ENCODE results near the gene NSD2. TPM values are rescaled to one million over a fixed set of nuclear protein-coding genes. Genes with fewer than 3 reads are reported as not detected.
A peak's percentile ranks its signal among the peaks of the same experiment; 100 is the strongest.

Gene NSD2
- total RNA-seq, 2 donors from 2014 or later: 232 to 268 TPM

DNA sequence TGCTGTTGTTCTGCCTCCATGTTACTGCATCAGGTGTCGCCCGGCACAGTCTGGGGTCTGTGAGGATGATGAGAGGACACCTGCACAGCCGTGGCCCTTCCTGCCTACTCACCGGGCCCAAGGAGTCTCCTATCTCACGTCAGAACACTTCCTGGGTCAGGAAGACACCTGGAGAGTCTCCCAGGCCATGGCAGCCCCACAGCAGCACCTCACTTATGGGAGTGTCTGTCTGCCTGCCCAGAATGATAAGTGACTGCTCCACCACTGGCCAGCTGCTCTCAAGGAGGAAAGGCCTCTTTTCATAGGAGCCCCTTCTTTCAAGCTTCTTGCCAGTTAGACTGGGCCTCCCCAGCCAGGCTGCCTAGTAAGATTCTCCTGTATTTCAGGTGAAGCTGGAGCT, 81.5 kb downstream of the NSD2 start:
- Mint-ChIP-seq H3K27ac (no peak overlapping the region), H3K9me3 (no peaks in the 10 kb centered on the region), H3K27me3 (ENCODE audit: low read depth) (no peaks in the 10 kb centered on the region), H3K36me3 (ENCODE audit: insufficient read depth in 2 of 2) (peaks cover 5 to 40% of the 10 kb centered on the region in 2 donors), H3K4me1 (ENCODE audit: low read depth) (no peaks in the 10 kb centered on the region), H3K4me3 (no peak overlapping the region)
- peak in 1 of 2 donors; percentile 16 for ATAC-seq (replicated peaks in 1 of 2)
- no peak for DNase-seq

DNA sequence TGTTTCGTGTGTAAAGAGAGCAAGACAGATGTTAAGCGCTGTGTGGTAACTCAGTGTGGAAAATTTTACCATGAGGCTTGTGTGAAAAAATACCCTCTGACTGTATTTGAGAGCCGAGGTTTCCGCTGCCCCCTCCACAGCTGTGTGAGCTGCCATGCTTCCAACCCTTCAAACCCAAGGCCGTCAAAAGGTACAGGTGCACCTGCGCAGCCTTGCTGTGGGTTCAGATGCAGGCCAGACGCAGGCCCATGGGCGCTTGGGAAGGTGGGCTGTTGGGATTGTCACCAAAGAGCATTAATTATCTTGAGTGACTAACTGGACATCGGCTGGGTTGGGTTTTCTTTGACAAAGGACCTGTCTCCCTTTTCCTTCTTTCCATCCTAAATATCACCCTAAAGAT, 82.1 kb downstream of the NSD2 start:
- Mint-ChIP-seq H3K27me3 (ENCODE audit: low read depth) (no peaks in the 10 kb centered on the region), H3K4me1 (ENCODE audit: low read depth) (no peaks in the 10 kb centered on the region), H3K4me3 (no peak overlapping the region), H3K9me3 (no peaks in the 10 kb centered on the region), H3K27ac (no peak overlapping the region), H3K36me3 (ENCODE audit: insufficient read depth in 2 of 2) (peaks cover 5 to 43% of the 10 kb centered on the region in 2 donors)
- DNase-seq (no peak), ATAC-seq (replicated peaks in 1 of 2) (no peak)

GRCh38 chr4:1956631-1957030, 85.4 kb downstream of the NSD2 start:
- Mint-ChIP-seq H3K9me3 (no peaks in the 10 kb centered on the region), H3K4me3 (no peak overlapping the region), H3K27me3 (ENCODE audit: low read depth) (no peaks in the 10 kb centered on the region), H3K36me3 (ENCODE audit: insufficient read depth in 2 of 2) (peaks cover 14 to 59% of the 10 kb centered on the region in 2 donors), H3K4me1 (ENCODE audit: low read depth) (no peaks in the 10 kb centered on the region), H3K27ac (no peak overlapping the region)
- DNase-seq: no peak
- ATAC-seq (replicated peaks in 1 of 2): no peak

DNA sequence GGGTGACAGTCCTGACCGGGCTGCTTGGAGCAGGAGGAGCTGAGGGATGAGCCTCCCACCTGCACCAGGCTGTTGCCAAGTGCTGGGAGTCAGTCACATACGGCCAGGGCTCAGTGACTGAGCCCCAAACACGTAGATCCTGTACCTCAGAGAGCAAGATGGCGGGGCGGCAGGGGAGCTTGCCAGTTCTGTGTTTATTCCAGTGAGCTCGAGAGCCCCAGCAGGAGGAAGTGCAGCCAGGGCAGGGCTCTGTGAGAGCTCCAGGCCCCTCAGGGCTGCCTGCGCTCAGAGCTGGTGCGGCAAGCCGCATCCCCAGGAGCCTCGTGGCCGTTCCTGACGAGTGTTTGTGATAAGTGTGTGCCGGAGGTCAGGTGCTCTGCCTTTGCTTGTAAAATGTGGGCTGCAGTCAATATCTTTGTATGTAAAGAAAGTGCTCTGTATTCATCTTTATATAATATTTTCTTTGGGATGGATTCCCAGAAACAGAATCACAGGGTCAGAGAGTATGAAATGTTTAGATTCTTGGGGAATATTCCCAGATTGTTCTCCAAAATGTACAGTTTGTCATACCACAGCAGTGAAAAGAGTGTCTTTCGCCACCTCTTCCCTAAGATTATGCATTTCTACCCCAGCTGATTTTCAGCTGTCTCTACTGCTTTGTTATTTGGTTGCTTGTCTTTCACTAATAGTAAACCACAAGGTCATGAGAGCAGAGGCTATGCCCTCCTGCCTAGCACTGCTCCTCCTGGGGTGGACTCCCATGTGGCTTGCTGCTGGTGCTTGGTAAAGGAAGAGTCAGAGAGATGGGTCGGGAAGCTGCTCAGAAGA, 87.3 kb downstream of the NSD2 start:
- Mint-ChIP-seq H3K4me1 (ENCODE audit: low read depth) (no peaks in the 10 kb centered on the region), H3K27ac (no peak overlapping the region), H3K9me3 (no peaks in the 10 kb centered on the region), H3K4me3 (no peak overlapping the region), H3K27me3 (ENCODE audit: low read depth) (no peaks in the 10 kb centered on the region), H3K36me3 (ENCODE audit: insufficient read depth in 2 of 2) (peaks cover 23 to 74% of the 10 kb centered on the region in 2 donors)
- DNase-seq (no peak), ATAC-seq (replicated peaks in 1 of 2) (no peak)

- H3K4me3 Mint-ChIP-seq: no peak overlapping the region
- H3K27ac Mint-ChIP-seq: no peak overlapping the region
- no peaks in the 10 kb centered on the region for H3K9me3 Mint-ChIP-seq
- H3K27me3 Mint-ChIP-seq (ENCODE audit: low read depth): no peaks in the 10 kb centered on the region
- peaks cover 26 to 76% of the 10 kb centered on the region in 2 donors for H3K36me3 Mint-ChIP-seq (ENCODE audit: insufficient read depth in 2 of 2)
- peaks cover 3% of the 10 kb centered on the region for H3K4me1 Mint-ChIP-seq (ENCODE audit: low read depth)
- ATAC-seq (replicated peaks in 1 of 2) (no peak), DNase-seq (no peak)
Measured at GRCh38 chr4:1959104-1959384, 87.9 kb downstream of the NSD2 start.

- ATAC-seq (replicated peaks in 1 of 2) (no peak), DNase-seq (no peak)
- H3K36me3 Mint-ChIP-seq (ENCODE audit: insufficient read depth in 2 of 2): peaks cover 31 to 72% of the 10 kb centered on the region in 2 donors
- H3K9me3 Mint-ChIP-seq: peaks cover 3% of the 10 kb centered on the region in 2 donors
- H3K27ac Mint-ChIP-seq: no peak overlapping the region
- H3K27me3 Mint-ChIP-seq (ENCODE audit: low read depth): no peaks in the 10 kb centered on the region
- H3K4me1 Mint-ChIP-seq (ENCODE audit: low read depth): peaks cover 5% of the 10 kb centered on the region
- no peak overlapping the region for H3K4me3 Mint-ChIP-seq
Measured at GRCh38 chr4:1960170-1960825, 89.1 kb downstream of the NSD2 start.

GRCh38 chr4:1961038-1961437, 89.8 kb downstream of the NSD2 start:
- no peak overlapping the region for H3K27ac Mint-ChIP-seq
- peaks cover 31 to 73% of the 10 kb centered on the region in 2 donors for H3K36me3 Mint-ChIP-seq (ENCODE audit: insufficient read depth in 2 of 2)
- DNase-seq (no peak), ATAC-seq (replicated peaks in 1 of 2) (no peak)
- peaks cover 5% of the 10 kb centered on the region for H3K4me1 Mint-ChIP-seq (ENCODE audit: low read depth)
- no peak overlapping the region for H3K4me3 Mint-ChIP-seq
- H3K9me3 Mint-ChIP-seq: peaks cover 3% of the 10 kb centered on the region in 2 donors
- no peaks in the 10 kb centered on the region for H3K27me3 Mint-ChIP-seq (ENCODE audit: low read depth)

GRCh38 chr4:1961563-1961962, 90.4 kb downstream of the NSD2 start:
- H3K9me3 Mint-ChIP-seq: peaks cover 3% of the 10 kb centered on the region in 2 donors
- H3K36me3 Mint-ChIP-seq (ENCODE audit: insufficient read depth in 2 of 2): peaks cover 28 to 72% of the 10 kb centered on the region in 2 donors
- H3K4me1 Mint-ChIP-seq (ENCODE audit: low read depth): peaks cover 5% of the 10 kb centered on the region
- H3K4me3 Mint-ChIP-seq: no peak overlapping the region
- H3K27ac Mint-ChIP-seq: peak overlapping the region; percentile 36
- no peak for ATAC-seq (replicated peaks in 1 of 2)
- DNase-seq: no peak
- H3K27me3 Mint-ChIP-seq (ENCODE audit: low read depth): no peaks in the 10 kb centered on the region

GRCh38 chr4:1962980-1963379, 91.8 kb downstream of the NSD2 start:
- no peak for DNase-seq
- Mint-ChIP-seq H3K4me3 (no peak overlapping the region), H3K27me3 (ENCODE audit: low read depth) (no peaks in the 10 kb centered on the region), H3K36me3 (ENCODE audit: insufficient read depth in 2 of 2) (peaks cover 26 to 73% of the 10 kb centered on the region in 2 donors), H3K9me3 (peaks cover 3% of the 10 kb centered on the region in 2 donors), H3K4me1 (ENCODE audit: low read depth) (peaks cover 5% of the 10 kb centered on the region), H3K27ac (no peak overlapping the region)
- ATAC-seq (replicated peaks in 1 of 2): no peak

- Mint-ChIP-seq H3K4me1 (ENCODE audit: low read depth) (peaks cover 5% of the 10 kb centered on the region), H3K27ac (peak overlapping the region; percentile 62), H3K4me3 (no peak overlapping the region), H3K36me3 (ENCODE audit: insufficient read depth in 2 of 2) (peaks cover 27 to 71% of the 10 kb centered on the region in 2 donors), H3K27me3 (ENCODE audit: low read depth) (no peaks in the 10 kb centered on the region), H3K9me3 (peaks cover 3% of the 10 kb centered on the region in 2 donors)
- no peak for DNase-seq
- no peak for ATAC-seq (replicated peaks in 1 of 2)
Measured at GRCh38 chr4:1964443-1964842, 93.2 kb downstream of the NSD2 start.

- ATAC-seq (replicated peaks in 1 of 2): no peak
- Mint-ChIP-seq H3K4me1 (ENCODE audit: low read depth) (peaks cover 5% of the 10 kb centered on the region), H3K9me3 (peaks cover 3% of the 10 kb centered on the region in 2 donors), H3K4me3 (no peak overlapping the region), H3K27ac (peak overlapping the region; percentile 62), H3K36me3 (ENCODE audit: insufficient read depth in 2 of 2) (peaks cover 26 to 74% of the 10 kb centered on the region in 2 donors), H3K27me3 (ENCODE audit: low read depth) (no peaks in the 10 kb centered on the region)
- no peak for DNase-seq
Measured at GRCh38 chr4:1964971-1965370, 93.8 kb downstream of the NSD2 start.

DNA sequence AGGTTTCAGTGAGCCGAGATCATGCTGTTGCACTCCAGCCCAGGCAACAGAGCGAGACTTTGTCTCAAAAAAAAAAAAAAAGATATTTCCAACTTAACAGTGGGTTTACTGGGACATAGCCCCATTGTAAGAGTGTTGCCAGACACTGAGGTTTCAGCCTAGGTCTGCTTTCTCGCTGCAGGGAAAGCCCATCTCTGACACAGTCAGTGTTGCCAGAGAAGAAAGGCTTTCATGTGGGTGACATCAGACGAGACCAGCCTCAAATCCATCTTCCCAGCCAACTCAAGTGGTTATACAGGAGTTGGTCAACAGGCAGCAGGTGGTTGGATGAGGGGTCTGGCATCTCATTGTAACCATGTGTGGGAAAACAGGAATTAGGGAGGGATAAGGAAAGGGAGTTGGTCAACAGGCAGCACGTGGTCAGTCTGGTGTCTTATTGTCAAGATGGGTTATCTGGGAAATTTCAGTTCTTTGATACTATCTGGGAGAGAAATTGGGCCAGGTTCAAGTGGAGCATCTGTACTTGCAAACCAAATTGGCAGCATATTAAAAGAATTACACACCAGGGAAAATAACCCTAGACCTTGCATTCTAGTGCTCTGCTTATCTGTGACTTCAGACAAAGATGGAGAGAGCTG, 96.4 kb downstream of the NSD2 start:
- Mint-ChIP-seq H3K4me3 (no peak overlapping the region), H3K9me3 (peaks cover 3% of the 10 kb centered on the region in 2 donors), H3K36me3 (ENCODE audit: insufficient read depth in 2 of 2) (peaks cover 13 to 64% of the 10 kb centered on the region in 2 donors), H3K27me3 (ENCODE audit: low read depth) (no peaks in the 10 kb centered on the region), H3K4me1 (ENCODE audit: low read depth) (peaks cover 5% of the 10 kb centered on the region), H3K27ac (peak overlapping the region; percentile 21)
- ATAC-seq (replicated peaks in 1 of 2): no peak
- no peak for DNase-seq

- Mint-ChIP-seq H3K27ac (peak overlapping the region; percentile 39), H3K9me3 (peaks cover 3% of the 10 kb centered on the region in 2 donors), H3K4me1 (ENCODE audit: low read depth) (peaks cover 4% of the 10 kb centered on the region), H3K27me3 (ENCODE audit: low read depth) (no peaks in the 10 kb centered on the region), H3K36me3 (ENCODE audit: insufficient read depth in 2 of 2) (peaks cover 9 to 57% of the 10 kb centered on the region in 2 donors), H3K4me3 (no peak overlapping the region)
- DNase-seq (no peak), ATAC-seq (replicated peaks in 1 of 2) (no peak)
Measured at GRCh38 chr4:1968686-1969295, 97.6 kb downstream of the NSD2 start.

Measured in activated T-cell treated with anti-CD3 and anti-CD28 coated beads, Interleukin-2, amount 50 U/mL, for 72 hours (primary cell).